ENCODE results near the gene SGCA.

The SGCA gene

DNA sequence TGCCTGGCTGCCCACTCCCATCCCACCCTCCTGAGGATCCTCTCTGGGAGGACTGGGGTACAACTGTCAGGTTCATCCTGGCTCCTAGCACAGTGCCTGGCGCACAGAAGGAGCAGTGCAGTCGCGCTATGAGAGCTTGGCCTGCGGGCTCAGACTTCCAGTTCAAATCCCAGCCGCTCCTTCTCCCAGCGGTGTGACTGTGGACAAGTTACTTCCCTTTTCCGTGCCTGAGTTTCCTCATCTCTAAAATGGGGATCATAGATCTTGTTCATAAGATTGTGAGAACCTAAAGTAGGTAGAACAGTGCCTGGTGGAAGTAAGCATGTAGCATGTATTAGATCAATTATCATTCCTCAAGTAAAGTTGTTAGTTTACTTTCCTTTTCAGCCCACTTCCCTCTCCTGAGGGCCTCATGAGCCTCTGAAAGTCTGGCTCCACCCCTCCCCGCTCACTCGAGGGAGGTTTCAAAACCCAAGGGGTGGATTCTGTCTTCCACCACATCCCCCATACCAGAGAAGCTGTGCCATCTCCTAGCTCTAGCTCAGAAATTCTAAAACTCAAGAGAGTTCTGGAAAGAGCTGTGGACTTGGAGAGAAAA lies 55.6 kb downstream of the SGCA start:
- no peak for DNase-seq (ENCODE audit: low read depth in 2 of 2, low spot score in 1 of 2)

DNA sequence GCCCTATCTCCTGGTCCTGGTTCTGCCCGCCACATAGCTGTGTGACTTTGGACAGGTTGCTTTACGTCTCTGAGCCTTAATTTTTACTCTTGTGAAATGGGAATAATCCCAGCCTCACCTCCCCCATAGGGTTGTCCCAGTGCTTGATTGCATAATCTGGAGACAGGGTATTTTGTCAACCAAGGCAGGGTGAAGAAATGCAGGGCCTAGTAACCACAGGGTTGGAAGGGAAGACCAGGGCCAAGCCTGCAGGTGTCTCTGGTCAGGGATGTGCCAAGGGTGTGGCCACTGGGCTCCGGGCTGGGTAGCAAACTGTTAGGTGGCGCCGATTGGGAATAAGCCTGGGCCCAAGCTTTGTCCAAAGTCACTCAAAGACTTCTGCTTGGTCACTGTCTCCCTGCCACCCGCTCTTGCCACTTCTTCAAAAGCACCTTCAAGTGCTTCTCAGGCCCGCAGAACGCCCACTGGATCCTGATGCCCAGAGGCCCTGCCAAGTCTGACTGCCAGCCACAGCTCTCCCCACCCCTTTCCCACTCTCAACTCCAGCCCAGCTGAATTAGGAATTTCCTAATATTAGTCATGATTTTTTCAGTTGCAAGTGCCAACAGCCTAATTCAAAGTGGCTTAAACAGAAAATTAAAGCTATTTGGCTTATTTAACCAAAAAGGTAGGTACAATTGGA lies 56.2 kb downstream of the SGCA start:
- DNase-seq (ENCODE audit: low read depth in 2 of 2, low spot score in 1 of 2): no peak

DNA sequence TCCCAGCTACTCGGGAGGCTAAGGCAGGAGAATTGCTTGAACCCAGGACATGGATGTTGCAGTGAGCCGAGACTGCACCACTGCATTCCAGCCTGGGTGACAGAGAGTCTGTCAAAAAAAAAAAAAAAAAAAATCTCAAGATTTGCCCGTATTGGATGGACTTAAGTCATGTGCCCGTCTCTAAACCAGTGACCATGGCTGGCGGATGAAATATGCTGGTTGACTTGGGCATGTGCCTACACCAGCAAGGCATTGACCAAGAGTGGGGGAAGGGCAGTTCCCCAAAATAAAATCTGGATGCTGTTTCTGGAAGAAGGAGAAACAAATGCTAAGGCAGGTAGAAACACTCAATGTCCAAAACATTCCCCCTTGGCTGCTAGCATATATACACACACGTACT lies 57.1 kb downstream of the SGCA start:
- no peak for DNase-seq (ENCODE audit: low read depth in 2 of 2, low spot score in 1 of 2)

Data from stimulated activated CD8-positive, alpha-beta memory T cell treated with anti-CD3 and anti-CD28 coated beads, Interleukin-4, amount 100 ng/mL, for 4 hours (primary cell).